Motor neuron (in vitro differentiated cells): ENCODE results near the gene FGF21. TPM values are rescaled to one million over a fixed set of nuclear protein-coding genes. Genes with fewer than 3 reads are reported as not detected.
A peak's percentile ranks its signal among the peaks of the same experiment; 100 is the strongest.

Experiments
- ATAC-seq, 8 experiments: fragments of 200-7000 bp; cut with Tn5 transposase; replicated peaks in 6 of 8; 2 replicates each; pipeline ENCODE4 v1.8.0; 2021; ENCODE audit warnings: mild to moderate bottlenecking in 8 of 8, moderate library complexity in 8 of 8
- H3K27ac ChIP-seq, 2 donors: fragments of 250-450 bp; sonication (Bioruptor Pico); 2 replicates each; pipeline ENCODE4 v1.9.0; 2021; ENCODE audit warnings: antibody characterized with exemption in 2 of 2, mild to moderate bottlenecking in 2 of 2, moderate library complexity in 1 of 2
- H3K4me1 ChIP-seq, 2 donors: fragments of 250-450 bp; sonication (Bioruptor Pico); replicated peaks in 1 of 2; 2 replicates each; pipeline ENCODE4 v1.6.1; 2021; ENCODE audit warnings: antibody characterized with exemption in 2 of 2, mild to moderate bottlenecking in 2 of 2, moderate library complexity in 1 of 2
- H3K4me3 ChIP-seq, 5 donors: fragments of 250-450 bp; sonication (Bioruptor Pico); 2 replicates each; pipeline ENCODE4 v1.9.0; 2021; ENCODE audit warnings: antibody characterized with exemption in 5 of 5, mild to moderate bottlenecking in 5 of 5, moderate library complexity in 4 of 5
- WGBS, 10 experiments: fragments of 450-650 bp; shearing (Covaris generic); methylation state at CpG; one replicate each; pipeline ENCODE4 v1.0.0; 2022; 5-methylcytosine and 5-hydroxymethylcytosine counted together
- in situ Hi-C, 9 experiments: fragments of 400-800 bp; cut with MboI; loops; one replicate each; pipeline ENCODE4 v1.15.0; 2021; ENCODE audit warnings: low sequenced_read_pairs in 9 of 9, low pct_unique_long_range_greater_than_20kb in 2 of 9; ENCODE audit not compliant: unreplicated experiment in 9 of 9
- total RNA-seq, 8 experiments: library from RNA; unstranded; fragments of 300-600 nt; gene quantifications; 2 replicates each; pipeline versions ENCODE4 v1.2.3 to v1.2.4, GENCODE V29; 2022

Gene FGF21
- total RNA-seq, 8 experiments from 2014 or later, result 0.28 to 0.29 TPM; not detected in 6

GRCh38 chr19:48794291-48794690, 39.0 kb downstream of the FGF21 start:
- ATAC-seq, result no peak
- Histone ChIP-seq H3K27ac (peak overlapping the region; percentile 74 to 80), H3K4me3 (no peak overlapping the region), H3K4me1 (peaks cover 0 to 12% of the 10 kb centered on the region in 2 donors)
- in situ Hi-C loops, result loop anchor here in 7 of 9 experiments (10.0 to 25.0 kb wide), 2 partner anchors 168 to 181 kb away; partner anchors contain the start of genes BAX (in 6 of the 7) and FTL (in 6 of the 7)
- WGBS, 10 experiments, result 67 to 92% (median 89%) methylated on average over 2 to 4 of the region's 6 CpGs; no CpG with 5 or more reads in 7 of the 10 experiments

GRCh38 chr19:48795055-48795684, 39.8 kb downstream of the FGF21 start:
- 0 to 17% (median 3%) methylated on average over 1 to 9 of the region's 38 CpGs; no CpG with 5 or more reads in 4 of the 10 experiments for WGBS, 10 experiments
- Histone ChIP-seq H3K27ac (peak overlapping the region; percentile 74 to 80), H3K4me1 (peaks cover 2 to 15% of the 10 kb centered on the region in 2 donors), H3K4me3 (peak overlapping the region; percentile 36 to 47 (median 39))
- in situ Hi-C loops, result loop anchor here in 7 of 9 experiments (10.0 to 25.0 kb wide), 2 partner anchors 167 to 180 kb away; partner anchors contain the start of genes BAX (in 6 of the 7) and FTL (in 6 of the 7)
- peak; percentile 95 to 99 (median 96) for ATAC-seq

- H3K4me3 ChIP-seq, result peak overlapping the region in 1 of 5 donors; percentile 39
- H3K4me1 ChIP-seq, result peaks cover 2 to 15% of the 10 kb centered on the region in 2 donors
- peak overlapping the region in 1 of 2 donors; percentile 25 for H3K27ac ChIP-seq
- 63 to 75% methylated on average over 2 of the region's 2 CpGs; no CpG with 5 or more reads in 8 of the 10 experiments for WGBS, 10 experiments
- peak in 5 of 8 experiments; percentile 0 to 11 (median 8) for ATAC-seq
- in situ Hi-C loops, result loop anchor here in 7 of 9 experiments (10.0 to 25.0 kb wide), 2 partner anchors 167 to 179 kb away; partner anchors contain the start of genes BAX (in 6 of the 7) and FTL (in 6 of the 7)
Measured at GRCh38 chr19:48795685-48796070, 40.4 kb downstream of the FGF21 start.

GRCh38 chr19:48796298-48797083, 41.2 kb downstream of the FGF21 start:
- Histone ChIP-seq H3K4me1 (peaks cover 2 to 15% of the 10 kb centered on the region in 2 donors), H3K4me3 (no peak overlapping the region), H3K27ac (no peak overlapping the region)
- in situ Hi-C loops, result loop anchor here in 7 of 9 experiments (10.0 to 25.0 kb wide), 2 partner anchors 166 to 178 kb away; partner anchors contain the start of genes BAX (in 6 of the 7) and FTL (in 6 of the 7)
- no peak for ATAC-seq
- WGBS, 10 experiments, result 92 to 96% methylated on average over 2 to 5 of the region's 20 CpGs; no CpG with 5 or more reads in 8 of the 10 experiments

- H3K4me3 ChIP-seq, result no peak overlapping the region
- no peak for ATAC-seq
- no peak overlapping the region for H3K27ac ChIP-seq
- WGBS, 10 experiments, result no CpG with 5 or more reads among the region's 7 CpGs
- in situ Hi-C loops, result loop anchor here in 7 of 9 experiments (10.0 to 25.0 kb wide), 2 partner anchors 165 to 178 kb away; partner anchors contain the start of genes BAX (in 6 of the 7) and FTL (in 6 of the 7)
- H3K4me1 ChIP-seq, result peaks cover 2 to 15% of the 10 kb centered on the region in 2 donors
Measured at GRCh38 chr19:48797103-48797502, 41.8 kb downstream of the FGF21 start.

GRCh38 chr19:48798937-48799336, 43.6 kb downstream of the FGF21 start:
- ATAC-seq, result peak in 1 of 8 experiments; percentile 39
- no peak overlapping the region for H3K4me3 ChIP-seq
- peaks cover 2 to 15% of the 10 kb centered on the region in 2 donors for H3K4me1 ChIP-seq
- 62% methylated on average over 2 of the region's 6 CpGs; no CpG with 5 or more reads in 9 of the 10 experiments for WGBS, 10 experiments
- in situ Hi-C loops, result loop anchor here in 7 of 9 experiments (10.0 to 25.0 kb wide), 2 partner anchors 163 to 176 kb away; partner anchors contain the start of genes BAX (in 6 of the 7) and FTL (in 6 of the 7)
- peak overlapping the region; percentile 8 to 70 for H3K27ac ChIP-seq

- Histone ChIP-seq H3K4me3 (no peak overlapping the region), H3K4me1 (peaks cover 2 to 13% of the 10 kb centered on the region in 2 donors), H3K27ac (peak overlapping the region; percentile 8 to 70)
- WGBS, 10 experiments, result 50 to 100% (median 96%) methylated on average over 2 to 5 of the region's 44 CpGs; no CpG with 5 or more reads in 5 of the 10 experiments
- in situ Hi-C loops, result loop anchor here in 7 of 9 experiments (10.0 to 25.0 kb wide), 2 partner anchors 163 to 175 kb away; partner anchors contain the start of genes BAX (in 6 of the 7) and FTL (in 6 of the 7)
- ATAC-seq, result peak in 1 of 8 experiments; percentile 0
Measured at GRCh38 chr19:48799358-48800300, 44.3 kb downstream of the FGF21 start.

- in situ Hi-C loops, result no loop called here
- ATAC-seq, result no peak
- no peak overlapping the region for H3K4me3 ChIP-seq
- H3K4me1 ChIP-seq, result peaks cover 9 to 20% of the 10 kb centered on the region in 2 donors
- WGBS, 10 experiments, result 75 to 100% (median 94%) methylated on average over 1 to 2 of the region's 2 CpGs; no CpG with 5 or more reads in 6 of the 10 experiments
- H3K27ac ChIP-seq, result no peak overlapping the region
Measured at GRCh38 chr19:48802623-48803022, 47.3 kb downstream of the FGF21 start.

GRCh38 chr19:48804496-48804895, 49.2 kb downstream of the FGF21 start:
- peak in 1 of 8 experiments; percentile 13 for ATAC-seq
- peaks cover 10 to 21% of the 10 kb centered on the region in 2 donors for H3K4me1 ChIP-seq
- 80% methylated on average over 1 of the region's 8 CpGs; no CpG with 5 or more reads in 9 of the 10 experiments for WGBS, 10 experiments
- H3K4me3 ChIP-seq, result no peak overlapping the region
- in situ Hi-C loops, result no loop called here
- no peak overlapping the region for H3K27ac ChIP-seq

- ATAC-seq, result no peak
- H3K4me3 ChIP-seq, result no peak overlapping the region
- in situ Hi-C loops, result no loop called here
- no peak overlapping the region for H3K27ac ChIP-seq
- H3K4me1 ChIP-seq, result peaks cover 16 to 27% of the 10 kb centered on the region in 2 donors
- WGBS, 10 experiments, result 100% methylated on average over 1 of the region's 15 CpGs; no CpG with 5 or more reads in 9 of the 10 experiments
Measured at GRCh38 chr19:48805452-48805851, 50.1 kb downstream of the FGF21 start.

- Histone ChIP-seq H3K4me3 (no peak overlapping the region), H3K4me1 (peaks cover 16 to 28% of the 10 kb centered on the region in 2 donors), H3K27ac (peak overlapping the region in 1 of 2 donors; percentile 17)
- peak in 2 of 8 experiments; percentile 5 to 30 for ATAC-seq
- WGBS, 10 experiments, result 0 to 93% (median 55%) methylated on average over 2 to 5 of the region's 5 CpGs; no CpG with 5 or more reads in 6 of the 10 experiments
- in situ Hi-C loops, result no loop called here
Measured at GRCh38 chr19:48806518-48806817, 51.1 kb downstream of the FGF21 start.
